ENCODE data around the gene MFAP4. TPM values are rescaled to one million over a fixed set of nuclear protein-coding genes. Genes with fewer than 3 reads are reported as not detected.

The MFAP4 gene
- total RNA-seq, 4 donors from 2014 or later: 14.3 to 185 (median 104) TPM

DNA sequence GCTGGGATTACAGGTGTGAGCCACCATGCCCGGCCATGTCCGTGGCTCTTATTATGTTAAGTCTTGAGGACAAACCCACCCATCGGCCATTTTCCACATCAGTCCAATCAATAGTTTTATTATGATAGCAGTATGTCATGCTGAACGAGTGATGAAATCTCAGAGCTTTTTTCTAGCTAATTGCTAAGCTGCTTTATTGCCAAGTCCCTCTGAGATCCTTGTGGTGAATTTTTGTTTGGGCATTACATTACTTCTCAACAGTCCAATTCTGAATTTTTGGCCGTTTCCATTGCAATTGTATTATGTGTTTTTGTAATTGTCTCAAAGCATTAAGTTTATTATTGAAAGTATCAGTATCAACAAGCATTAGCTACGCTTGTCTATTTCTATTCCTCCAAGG is 34.9 kb upstream of the MFAP4 start:
- TF ChIP-seq, protein P1, sequence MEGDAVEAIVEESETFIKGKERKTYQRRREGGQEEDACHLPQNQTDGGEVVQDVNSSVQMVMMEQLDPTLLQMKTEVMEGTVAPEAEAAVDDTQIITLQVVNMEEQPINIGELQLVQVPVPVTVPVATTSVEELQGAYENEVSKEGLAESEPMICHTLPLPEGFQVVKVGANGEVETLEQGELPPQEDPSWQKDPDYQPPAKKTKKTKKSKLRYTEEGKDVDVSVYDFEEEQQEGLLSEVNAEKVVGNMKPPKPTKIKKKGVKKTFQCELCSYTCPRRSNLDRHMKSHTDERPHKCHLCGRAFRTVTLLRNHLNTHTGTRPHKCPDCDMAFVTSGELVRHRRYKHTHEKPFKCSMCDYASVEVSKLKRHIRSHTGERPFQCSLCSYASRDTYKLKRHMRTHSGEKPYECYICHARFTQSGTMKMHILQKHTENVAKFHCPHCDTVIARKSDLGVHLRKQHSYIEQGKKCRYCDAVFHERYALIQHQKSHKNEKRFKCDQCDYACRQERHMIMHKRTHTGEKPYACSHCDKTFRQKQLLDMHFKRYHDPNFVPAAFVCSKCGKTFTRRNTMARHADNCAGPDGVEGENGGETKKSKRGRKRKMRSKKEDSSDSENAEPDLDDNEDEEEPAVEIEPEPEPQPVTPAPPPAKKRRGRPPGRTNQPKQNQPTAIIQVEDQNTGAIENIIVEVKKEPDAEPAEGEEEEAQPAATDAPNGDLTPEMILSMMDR (IDR thresholded peaks at IDR 0.05; ENCODE audit: low read depth): no peak

- TF ChIP-seq, protein P1 (IDR thresholded peaks at IDR 0.05; ENCODE audit: low read depth): no peak
Measured at GRCh38 chr17:19421219-19421618, 34.2 kb upstream of the MFAP4 start.

DNA sequence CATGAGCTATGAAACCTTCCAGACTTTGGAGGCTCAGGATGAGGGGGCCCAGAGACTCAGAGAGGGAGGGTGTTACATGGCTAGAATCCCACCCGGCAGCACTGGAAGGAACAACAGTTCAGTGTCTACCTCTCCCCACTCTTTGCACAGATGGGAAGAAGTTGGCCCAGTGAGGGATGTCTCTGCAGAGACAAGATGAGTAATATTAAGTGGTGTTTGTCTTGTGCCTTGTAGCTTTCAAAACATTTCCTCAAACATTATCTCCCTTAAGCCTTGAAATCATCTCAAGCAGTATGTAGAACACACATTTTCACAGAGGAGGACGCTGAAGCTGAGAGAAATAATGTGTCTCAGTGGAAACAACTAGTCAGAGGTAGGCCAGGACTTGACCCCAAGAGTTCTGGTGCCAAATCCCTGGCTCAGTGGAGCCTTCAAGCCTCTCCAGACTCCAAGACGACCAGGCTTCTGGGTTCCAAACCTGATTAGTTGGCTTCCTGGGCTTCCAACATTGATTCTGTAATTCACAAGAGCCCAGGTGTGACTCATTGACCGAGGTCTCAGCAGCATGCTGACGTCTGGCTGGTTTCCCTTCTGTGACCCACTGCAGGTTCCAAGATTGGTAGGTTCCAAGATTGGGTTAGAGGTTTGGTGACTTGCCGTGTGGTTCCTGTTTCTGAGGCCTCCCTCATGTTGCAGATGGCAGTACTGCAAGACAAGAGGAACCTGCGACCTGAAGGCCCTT is 31.4 kb upstream of the MFAP4 start:
- TF ChIP-seq, protein P1 (IDR thresholded peaks at IDR 0.05; ENCODE audit: low read depth): no peak

DNA sequence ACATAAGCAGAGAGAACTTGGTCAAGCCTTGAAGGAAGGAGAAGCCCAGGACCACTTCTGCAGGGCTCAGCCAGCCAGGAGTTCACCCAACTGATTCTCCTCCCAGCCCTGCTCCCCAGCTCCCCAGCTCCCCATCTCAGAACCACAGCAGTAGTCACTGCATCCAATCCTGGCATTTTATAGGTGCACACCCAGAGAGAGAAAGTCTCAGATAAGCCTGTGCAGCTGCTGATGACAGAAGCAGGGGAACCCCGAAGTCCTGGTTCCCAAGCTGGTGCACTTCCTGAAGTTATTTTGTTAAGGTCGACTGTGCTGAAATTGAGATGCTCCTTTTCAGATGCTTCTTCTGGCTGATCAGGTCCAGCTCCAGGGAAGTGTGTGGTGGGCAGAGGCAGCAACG is 30.6 kb upstream of the MFAP4 start:
- TF ChIP-seq, protein P1 (IDR thresholded peaks at IDR 0.05; ENCODE audit: low read depth): no peak

- TF ChIP-seq, protein P1 (IDR thresholded peaks at IDR 0.05; ENCODE audit: low read depth): no peak
Measured at GRCh38 chr17:19415806-19416775, 29.1 kb upstream of the MFAP4 start.

- TF ChIP-seq, protein P1 (IDR thresholded peaks at IDR 0.05; ENCODE audit: low read depth): no peak
Measured at GRCh38 chr17:19415311-19415710, 28.3 kb upstream of the MFAP4 start.
